Measurements from ENCODE around the gene ZNF630.

- no peak for TF ChIP-seq CTCF (IDR thresholded peaks at IDR 0.05)
- TF ChIP-seq POLR2A (IDR thresholded peaks at IDR 0.05) = no peak
Observed at GRCh38 chrX:48058621-48059295, 12.7 kb downstream of the ZNF630 start.
